ENCODE results near the gene UBD.

UBD gene

DNA sequence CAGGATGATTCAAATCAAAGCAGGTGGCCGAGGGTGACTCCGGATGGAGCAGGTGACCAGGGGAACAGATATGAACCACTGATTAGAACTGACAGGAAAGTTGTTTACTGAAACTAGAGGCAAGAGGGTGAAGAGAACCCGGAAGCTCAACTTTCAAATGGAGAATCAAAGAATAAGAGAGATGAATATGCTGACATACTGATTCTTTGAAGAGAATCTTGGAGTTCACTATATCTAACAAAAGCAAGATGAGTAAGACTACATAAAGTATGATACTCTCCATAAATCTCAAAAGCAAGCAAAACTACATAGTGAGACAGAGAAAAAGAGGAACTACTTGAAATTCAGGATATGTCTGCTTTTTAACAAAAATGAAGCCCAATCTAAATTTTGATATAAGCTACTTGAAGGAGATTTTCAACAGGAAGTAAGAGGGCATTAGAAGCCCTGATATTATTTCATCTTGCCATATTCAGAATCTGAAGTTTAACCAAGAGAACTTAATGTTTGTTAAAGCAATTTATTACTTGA, 4.0 kb upstream of the UBD start:
- no peak for DNase-seq (ENCODE audit: low spot score)
- ChIA-PET POLR2A (ENCODE audit: low non-redundant PET) (no interaction called here), CTCF (interaction anchor here (0.6 kb wide), 1 partner anchor 971 kb away, joined by 12 read pairs; no protein-coding TSS in a partner anchor)
- TF ChIP-seq, protein P1, sequence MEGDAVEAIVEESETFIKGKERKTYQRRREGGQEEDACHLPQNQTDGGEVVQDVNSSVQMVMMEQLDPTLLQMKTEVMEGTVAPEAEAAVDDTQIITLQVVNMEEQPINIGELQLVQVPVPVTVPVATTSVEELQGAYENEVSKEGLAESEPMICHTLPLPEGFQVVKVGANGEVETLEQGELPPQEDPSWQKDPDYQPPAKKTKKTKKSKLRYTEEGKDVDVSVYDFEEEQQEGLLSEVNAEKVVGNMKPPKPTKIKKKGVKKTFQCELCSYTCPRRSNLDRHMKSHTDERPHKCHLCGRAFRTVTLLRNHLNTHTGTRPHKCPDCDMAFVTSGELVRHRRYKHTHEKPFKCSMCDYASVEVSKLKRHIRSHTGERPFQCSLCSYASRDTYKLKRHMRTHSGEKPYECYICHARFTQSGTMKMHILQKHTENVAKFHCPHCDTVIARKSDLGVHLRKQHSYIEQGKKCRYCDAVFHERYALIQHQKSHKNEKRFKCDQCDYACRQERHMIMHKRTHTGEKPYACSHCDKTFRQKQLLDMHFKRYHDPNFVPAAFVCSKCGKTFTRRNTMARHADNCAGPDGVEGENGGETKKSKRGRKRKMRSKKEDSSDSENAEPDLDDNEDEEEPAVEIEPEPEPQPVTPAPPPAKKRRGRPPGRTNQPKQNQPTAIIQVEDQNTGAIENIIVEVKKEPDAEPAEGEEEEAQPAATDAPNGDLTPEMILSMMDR (conservative IDR thresholded peaks at IDR 0.05; ENCODE audit: low read depth) = no peak
- H3K27ac ChIP-seq = no peak overlapping the region

DNA sequence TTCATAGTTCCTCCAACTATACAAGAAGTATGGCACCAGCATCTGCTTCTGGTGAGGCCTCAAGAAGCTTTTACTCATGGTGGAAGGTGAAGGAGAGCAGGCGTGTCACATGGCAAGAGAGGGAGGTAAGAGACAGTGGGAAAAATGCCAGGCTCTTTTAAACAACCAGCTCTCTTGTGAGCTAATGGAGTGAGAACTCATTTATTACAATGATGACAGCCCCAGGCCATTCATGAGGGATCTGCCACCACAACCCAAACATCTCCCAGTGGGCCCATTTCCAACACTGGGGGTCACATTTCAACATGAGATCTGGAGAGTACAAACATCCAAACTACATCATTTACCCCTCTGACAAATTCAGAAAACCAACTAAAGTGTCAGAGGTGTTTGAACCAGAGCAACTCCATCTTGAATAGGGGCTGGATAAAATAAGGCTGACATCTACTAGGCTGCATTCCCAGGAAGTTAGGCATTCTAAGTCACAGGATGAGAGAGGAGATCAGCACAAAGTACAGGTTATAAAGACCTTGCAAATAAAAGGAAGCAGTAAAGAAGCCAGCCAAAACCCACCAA, 2.2 kb upstream of the UBD start:
- no peak for DNase-seq (ENCODE audit: low spot score)
- ChIA-PET POLR2A (ENCODE audit: low non-redundant PET) (no interaction called here), CTCF (no interaction called here)
- no peak overlapping the region for H3K27ac ChIP-seq
- TF ChIP-seq, protein P1 (conservative IDR thresholded peaks at IDR 0.05; ENCODE audit: low read depth) = no peak

DNA sequence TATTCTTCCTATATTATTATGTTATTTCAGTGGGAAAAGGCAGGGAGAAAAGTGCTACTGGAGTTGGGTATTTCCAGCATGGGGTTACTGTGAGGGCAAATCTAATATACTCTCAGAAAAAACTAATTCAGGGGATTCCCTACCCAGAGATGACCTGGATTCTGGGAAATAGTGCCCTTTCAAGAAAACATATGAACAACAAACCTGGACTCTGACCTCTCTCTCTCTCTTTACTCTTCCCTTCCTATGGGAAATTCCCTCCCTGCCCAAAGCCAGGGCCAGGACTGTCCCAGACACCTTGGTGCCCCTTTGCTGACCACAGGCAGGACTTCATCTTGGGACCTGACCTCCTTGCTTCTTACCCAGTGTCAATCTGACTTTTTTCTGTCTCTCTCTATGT, 1.6 kb upstream of the UBD start:
- ChIA-PET CTCF (no interaction called here), POLR2A (ENCODE audit: low non-redundant PET) (no interaction called here)
- DNase-seq (ENCODE audit: low spot score) = no peak
- H3K27ac ChIP-seq = no peak overlapping the region
- TF ChIP-seq, protein P1 (conservative IDR thresholded peaks at IDR 0.05; ENCODE audit: low read depth) = no peak

- ChIA-PET POLR2A (ENCODE audit: low non-redundant PET) (no interaction called here), CTCF (no interaction called here)
Observed at GRCh38 chr6:29558439-29559079, 973 bp downstream of the UBD start.

DNA sequence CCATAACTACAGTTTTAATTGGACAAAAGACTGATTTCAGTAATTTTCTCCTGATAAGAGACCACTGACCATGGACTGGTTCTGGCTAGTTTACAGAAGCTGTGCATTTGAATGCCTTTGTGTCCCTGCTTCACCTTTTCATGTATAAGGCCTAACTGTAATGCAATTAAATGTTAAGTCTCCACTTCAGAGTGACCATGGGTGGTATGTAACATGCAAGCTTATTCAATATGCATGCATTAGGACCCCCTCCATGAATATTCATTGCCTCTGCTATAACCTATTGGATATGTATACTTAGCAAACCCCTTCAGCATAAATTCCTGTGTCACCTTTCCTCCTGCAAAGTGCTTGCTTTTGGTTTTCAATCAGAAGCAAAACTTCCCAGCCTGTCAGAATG, 2.2 kb downstream of the UBD start:
- ChIA-PET POLR2A (ENCODE audit: low non-redundant PET) (no interaction called here), CTCF (no interaction called here)
- DNase-seq (ENCODE audit: low spot score) = no peak
- TF ChIP-seq, protein P1 (conservative IDR thresholded peaks at IDR 0.05; ENCODE audit: low read depth) = no peak
- H3K27ac ChIP-seq = no peak overlapping the region

More at GRCh38 chr6:29558439-29559079, 973 bp downstream of the UBD start:
- DNase-seq (ENCODE audit: low spot score) = no peak
- TF ChIP-seq, protein P1 (conservative IDR thresholded peaks at IDR 0.05; ENCODE audit: low read depth) = no peak
- H3K27ac ChIP-seq = no peak overlapping the region

- POLR2A ChIA-PET (ENCODE audit: low non-redundant PET) = no interaction called here
- no peak for DNase-seq (ENCODE audit: low spot score)
- CTCF ChIA-PET = no interaction called here
- TF ChIP-seq, protein P1 (conservative IDR thresholded peaks at IDR 0.05; ENCODE audit: low read depth) = no peak
- H3K27ac ChIP-seq = no peak overlapping the region
Observed at GRCh38 chr6:29554764-29555163, 4.8 kb downstream of the UBD start.
